ENCODE results near the gene KIAA1217. TPM values are rescaled to one million over a fixed set of nuclear protein-coding genes. Genes with fewer than 3 reads are reported as not detected.

Gene KIAA1217
- total RNA-seq, 1 donor from 2014 or later = 161 TPM

- no peak for DNase-seq (ENCODE audit: low spot score in 2 of 2, unreplicated experiment in 2 of 2)
- Mint-ChIP-seq H3K9me3 (no peaks in the 10 kb centered on the region), H3K27ac (peak overlapping the region; percentile 72), H3K4me1 (peaks cover 42% of the 10 kb centered on the region), H3K4me3 (no peak overlapping the region), H3K36me3 (peaks cover 25% of the 10 kb centered on the region), H3K27me3 (ENCODE audit: low read depth) (no peaks in the 10 kb centered on the region)
- TF ChIP-seq CTCF (IDR thresholded peaks at IDR 0.05; ENCODE audit: unreplicated experiment) = no peak
Observed at GRCh38 chr10:24453404-24453830, 244.5 kb downstream of the KIAA1217 start.

DNA sequence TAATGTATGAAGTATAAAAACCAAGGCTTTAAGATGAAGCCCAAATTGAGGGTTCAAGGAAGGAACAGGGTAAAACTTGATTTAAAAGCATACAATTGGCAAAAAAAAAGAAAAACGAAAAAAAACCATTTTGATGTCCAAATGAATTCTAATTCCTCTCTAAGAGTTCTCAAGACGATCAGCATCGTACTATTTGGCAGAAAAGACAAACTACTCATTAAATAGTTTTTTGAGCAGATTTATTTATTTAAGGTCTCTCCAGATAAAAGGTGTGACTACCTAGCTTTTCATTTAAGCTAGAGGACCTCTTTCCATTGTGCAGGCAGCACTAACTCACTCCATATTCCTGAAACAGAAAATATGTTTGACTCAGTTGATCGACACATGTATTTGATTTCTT, 245.0 kb downstream of the KIAA1217 start:
- DNase-seq (ENCODE audit: low spot score in 2 of 2, unreplicated experiment in 2 of 2) = no peak
- peaks cover 38% of the 10 kb centered on the region for H3K4me1 Mint-ChIP-seq
- no peaks in the 10 kb centered on the region for H3K27me3 Mint-ChIP-seq (ENCODE audit: low read depth)
- no peaks in the 10 kb centered on the region for H3K9me3 Mint-ChIP-seq
- peak overlapping the region; percentile 28 for H3K27ac Mint-ChIP-seq
- no peak overlapping the region for H3K4me3 Mint-ChIP-seq
- no peak for TF ChIP-seq CTCF (IDR thresholded peaks at IDR 0.05; ENCODE audit: unreplicated experiment)
- peaks cover 27% of the 10 kb centered on the region for H3K36me3 Mint-ChIP-seq

DNA sequence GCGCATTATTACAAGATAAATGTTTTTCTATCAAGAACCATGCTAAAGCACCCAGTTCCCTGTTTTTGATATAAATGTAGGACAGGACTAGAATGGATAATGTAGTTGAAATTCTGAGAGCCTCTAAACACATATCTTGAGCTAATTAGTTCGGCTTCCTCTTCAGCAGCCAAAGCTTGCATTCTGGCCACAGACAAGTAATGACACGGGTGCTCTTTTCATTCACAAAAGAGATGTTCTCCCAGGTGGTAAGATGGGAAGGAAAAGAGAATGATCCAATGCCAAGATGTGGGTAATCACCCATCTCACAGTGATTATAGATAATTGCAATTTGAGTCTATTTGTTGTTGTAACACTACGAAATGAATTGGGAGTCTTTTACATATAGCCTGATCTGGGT, 246.5 kb downstream of the KIAA1217 start:
- no peak for DNase-seq (ENCODE audit: low spot score in 2 of 2, unreplicated experiment in 2 of 2)
- Mint-ChIP-seq H3K9me3 (no peaks in the 10 kb centered on the region), H3K27me3 (ENCODE audit: low read depth) (no peaks in the 10 kb centered on the region), H3K4me3 (no peak overlapping the region), H3K27ac (no peak overlapping the region), H3K4me1 (peaks cover 28% of the 10 kb centered on the region), H3K36me3 (peaks cover 31% of the 10 kb centered on the region)
- TF ChIP-seq CTCF (IDR thresholded peaks at IDR 0.05; ENCODE audit: unreplicated experiment) = no peak

GRCh38 chr10:24456322-24456721, 247.4 kb downstream of the KIAA1217 start:
- peak overlapping the region; percentile 39 for H3K27ac Mint-ChIP-seq
- no peak for TF ChIP-seq CTCF (IDR thresholded peaks at IDR 0.05; ENCODE audit: unreplicated experiment)
- DNase-seq (ENCODE audit: low spot score in 2 of 2, unreplicated experiment in 2 of 2) = no peak

GRCh38 chr10:24457661-24458318, 248.9 kb downstream of the KIAA1217 start:
- H3K4me1 Mint-ChIP-seq = peaks cover 27% of the 10 kb centered on the region
- no peak for DNase-seq (ENCODE audit: low spot score in 2 of 2, unreplicated experiment in 2 of 2)
- no peaks in the 10 kb centered on the region for H3K9me3 Mint-ChIP-seq
- TF ChIP-seq CTCF (IDR thresholded peaks at IDR 0.05; ENCODE audit: unreplicated experiment) = no peak
- peak overlapping the region; percentile 80 for H3K27ac Mint-ChIP-seq
- H3K27me3 Mint-ChIP-seq (ENCODE audit: low read depth) = no peaks in the 10 kb centered on the region
- H3K36me3 Mint-ChIP-seq = peaks cover 27% of the 10 kb centered on the region
- no peak overlapping the region for H3K4me3 Mint-ChIP-seq

More at GRCh38 chr10:24456322-24456721, 247.4 kb downstream of the KIAA1217 start:
- Mint-ChIP-seq H3K4me1 (peaks cover 24% of the 10 kb centered on the region), H3K4me3 (no peak overlapping the region), H3K9me3 (no peaks in the 10 kb centered on the region), H3K36me3 (peaks cover 32% of the 10 kb centered on the region), H3K27me3 (ENCODE audit: low read depth) (no peaks in the 10 kb centered on the region)
